ENCODE results near the gene TMEM94. TPM values are rescaled to one million over a fixed set of nuclear protein-coding genes. Genes with fewer than 3 reads are reported as not detected.

The TMEM94 gene
- total and polyA plus RNA-seq, 9 of the 15 experiments (the other 6 are each of a cell fraction or from before 2014, with no cell fraction given): 0.35 to 48.1 (median 14.4) TPM

GRCh38 chr17:75476271-75476671 lies 19.8 kb downstream of the TMEM94 start:
- no peak overlapping the region for H3K4me2 ChIP-seq (ENCODE audit: insufficient read depth, low read length)
- no peaks in the 10 kb centered on the region for H3K9me1 ChIP-seq (ENCODE audit: control insufficient read depth, insufficient read depth, low read length)
- H3K79me2 ChIP-seq (ENCODE audit: control insufficient read depth, insufficient read depth, low read length): no peaks in the 10 kb centered on the region
- in situ Hi-C loops (cut with MboI) (no loop called here), intact Hi-C loops (cut with micrococcal nuclease) (no loop called here)
- no peak overlapping the region for H3K27ac ChIP-seq (ENCODE audit: extremely low read depth, low read depth, low read length)
- no peak overlapping the region for H3K4me3 ChIP-seq
- WGBS (ENCODE audit: insufficient coverage, low coverage, missing lambda C conversion rate): 67% methylated on average over 1 of the region's 8 CpGs
- H4K20me1 ChIP-seq (replicated peaks; ENCODE audit: control insufficient read depth, insufficient read depth, low read length): peaks cover 17% of the 10 kb centered on the region
- TF ChIP-seq EP400 (IDR thresholded peaks at IDR 0.05) (no peak), ZNF717 (CRISPR knock-in tag; IDR thresholded peaks at IDR 0.05) (no peak), HOMEZ (CRISPR knock-in tag; IDR thresholded peaks at IDR 0.05) (no peak), ZEB2 (IDR thresholded peaks at IDR 0.05) (no peak), NONO (IDR thresholded peaks at IDR 0.05; ENCODE audit: low read depth in 2 of 2, low read length in 1 of 2) (no peak), FOXK1 (CRISPR knock-in tag; IDR thresholded peaks at IDR 0.05; ENCODE audit: borderline replicate concordance) (no peak), FOXM1 (IDR thresholded peaks at IDR 0.05; ENCODE audit: low read depth) (no peak), FOXM1 (CRISPR knock-in tag; IDR thresholded peaks at IDR 0.05; ENCODE audit: low read depth) (no peak), ARHGAP35 (IDR thresholded peaks at IDR 0.05; ENCODE audit: partially characterized antibody) (no peak), CEBPG (CRISPR knock-in tag; IDR thresholded peaks at IDR 0.05) (no peak), CEBPG (tag; conservative IDR thresholded peaks at IDR 0.05 in 1 of 2, IDR thresholded peaks at IDR 0.05 in 1 of 2) (no peak), TCFL5 (CRISPR knock-in tag; conservative IDR thresholded peaks at IDR 0.05) (no peak), KAT2B (IDR thresholded peaks at IDR 0.05; ENCODE audit: low read depth, low read length) (no peak), ETS1 (conservative IDR thresholded peaks at IDR 0.05; ENCODE audit: control insufficient read depth, low read depth, low read length) (no peak), PKNOX1 (IDR thresholded peaks at IDR 0.05) (no peak), ARID3A (IDR thresholded peaks at IDR 0.05; ENCODE audit: borderline replicate concordance, low read depth, low read length) (no peak)
- H3K27me3 ChIP-seq (ENCODE audit: control insufficient read depth in 2 of 2, insufficient read depth in 2 of 2, low read length in 2 of 2): no peaks in the 10 kb centered on the region
- ChIA-PET POLR2A (interaction anchor here (0.8 to 1.8 kb wide), 4 partner anchors 12 to 59 kb away, joined by 3 to 5 read pairs (median 4); partner anchors contain the start of gene TMEM94), CTCF (ENCODE audit: low intra/inter-chr PET ratio) (no interaction called here)
- no peak overlapping the region for H2AFZ ChIP-seq (ENCODE audit: low read depth, low read length)
- H3K36me3 ChIP-seq (ENCODE audit: control insufficient read depth, insufficient read depth, low read length): peaks cover 20% of the 10 kb centered on the region
- FAIRE-seq (no peak), DNase-seq (ENCODE audit: extremely low read depth in 1 of 4, low spot score in 3 of 4) (no peak), ATAC-seq (no peak)
- H3K9me3 ChIP-seq (replicated peaks; ENCODE audit: control insufficient read depth, insufficient read depth, low read depth, low read length): no peaks in the 10 kb centered on the region
- BruUV-seq (replicated peaks): no TSS peak
- no peak overlapping the region for H3K9ac ChIP-seq (ENCODE audit: insufficient read depth in 1 of 2, low read depth in 2 of 2, low read length in 2 of 2)
- H3K4me1 ChIP-seq (replicated peaks in 1 of 2; ENCODE audit: control insufficient read depth in 2 of 2, insufficient read depth in 2 of 2, low read length in 2 of 2): peaks cover 0 to 9% of the 10 kb centered on the region in 2 experiments; a peak in 2 of 5 replicates
